GM18511 (cell line): ENCODE data around the gene BRAT1.

ENCODE experiments used
- ATAC-seq: cut with Tn5 transposase; IDR thresholded peaks from one replicate; pipeline ENCODE4 v1.9.1; 2021; ENCODE audit warnings: mild to moderate bottlenecking, moderate library complexity; ENCODE audit not compliant: unreplicated experiment

The BRAT1 gene

DNA sequence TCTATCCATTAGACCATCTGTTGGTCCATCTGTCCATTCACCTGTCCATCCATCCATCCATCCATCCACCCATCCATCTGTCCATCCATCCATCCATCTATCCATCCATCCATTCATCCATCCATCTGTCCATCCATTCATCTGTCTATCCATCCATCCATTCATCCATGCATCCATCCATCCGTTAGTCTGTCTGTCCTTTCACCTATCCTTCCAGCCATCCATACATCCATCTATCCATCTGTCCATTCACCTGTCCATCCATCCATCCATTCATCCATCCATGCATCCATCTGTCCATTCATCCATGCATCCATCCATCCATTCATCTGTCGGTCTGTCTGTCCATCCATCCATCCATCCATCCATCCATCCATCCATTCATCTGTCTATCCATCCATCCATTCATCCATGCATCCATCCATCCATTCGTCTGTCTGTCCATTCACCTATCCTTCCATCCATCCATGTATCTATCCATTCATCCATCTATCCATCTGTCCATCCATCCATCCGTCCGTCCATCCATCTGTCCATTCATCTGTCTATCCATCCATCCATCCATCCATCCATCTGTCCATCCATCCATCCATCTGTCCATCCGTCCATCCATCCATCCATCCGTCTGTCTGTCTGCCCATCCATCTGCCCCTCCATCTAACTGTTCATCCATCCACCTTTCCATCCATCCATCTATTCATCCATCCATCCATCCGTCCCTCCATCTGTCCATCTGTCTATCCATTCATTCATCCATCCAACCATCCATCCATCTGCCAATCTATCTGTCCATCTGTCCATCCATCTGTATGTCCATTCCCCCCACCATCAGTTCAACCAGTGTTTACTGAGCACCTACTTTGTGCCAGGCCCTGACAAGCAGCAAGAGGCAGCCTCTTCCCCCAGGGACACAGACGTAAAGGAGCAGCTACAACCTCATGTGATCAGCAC, 40.6 kb downstream of the BRAT1 start:
- ATAC-seq = no peak

DNA sequence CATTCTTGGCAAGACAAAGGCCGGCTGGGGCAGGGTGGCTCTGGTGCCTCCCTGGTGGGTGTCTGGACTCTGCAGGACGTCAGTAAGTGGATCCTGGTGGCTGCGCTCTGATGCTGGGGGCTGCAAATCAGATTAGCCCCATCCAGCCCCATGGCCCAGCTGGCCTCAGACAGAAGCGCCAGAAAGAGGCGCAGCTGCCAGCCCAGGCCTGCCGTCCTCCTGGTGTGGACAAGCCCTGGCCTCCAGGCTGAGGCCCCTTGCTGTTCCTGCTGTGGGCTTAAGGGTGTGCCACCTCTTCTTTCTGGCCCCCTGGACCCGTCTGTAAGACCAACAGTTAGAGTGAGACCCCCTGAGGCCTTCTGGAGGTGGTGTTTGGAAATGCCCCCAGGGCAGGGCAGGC, 41.6 kb downstream of the BRAT1 start:
- ATAC-seq = no peak

DNA sequence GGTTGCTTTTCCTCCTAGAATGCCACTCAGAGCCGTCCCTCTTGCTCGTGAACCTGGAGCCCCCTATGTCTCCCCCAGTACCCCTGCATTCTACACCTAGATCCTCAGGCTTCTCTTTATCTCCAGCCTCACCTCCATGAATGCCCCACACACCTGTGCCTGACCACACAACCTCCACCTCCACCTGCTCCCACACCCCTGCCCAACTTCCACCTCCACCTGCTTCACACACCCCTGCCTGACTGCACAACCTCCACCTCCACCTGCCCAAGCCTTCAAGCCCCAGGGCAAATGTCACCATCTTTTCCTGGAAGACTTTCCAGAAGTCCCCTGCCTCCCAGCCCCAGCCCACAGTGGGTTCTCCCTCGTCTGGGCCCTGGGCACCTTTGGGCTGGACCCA, 42.6 kb downstream of the BRAT1 start:
- no peak for ATAC-seq

DNA sequence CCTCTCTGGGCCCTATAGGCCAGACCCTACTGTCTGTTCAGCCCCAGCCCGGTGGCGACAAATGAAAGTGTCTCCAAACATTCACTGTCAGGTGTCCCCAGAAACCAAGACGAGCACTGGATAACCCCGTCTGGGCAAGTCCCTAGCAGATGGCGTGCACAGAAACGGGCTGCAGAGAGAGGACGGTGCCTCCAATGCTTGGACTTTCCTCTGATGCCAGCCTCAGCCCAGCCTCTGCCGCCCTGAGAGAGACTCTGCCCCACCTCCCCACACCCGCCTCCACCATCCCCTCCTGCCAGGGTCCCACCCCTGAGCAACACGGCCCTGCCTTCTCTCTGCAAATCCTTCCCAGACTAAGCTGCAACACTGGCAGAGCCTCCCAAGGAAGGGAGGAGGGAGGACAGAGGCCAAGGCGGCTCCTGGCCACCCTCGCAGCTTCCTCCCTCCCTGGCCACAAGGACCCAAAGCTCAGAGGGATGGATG, 43.1 kb downstream of the BRAT1 start:
- ATAC-seq = no peak

DNA sequence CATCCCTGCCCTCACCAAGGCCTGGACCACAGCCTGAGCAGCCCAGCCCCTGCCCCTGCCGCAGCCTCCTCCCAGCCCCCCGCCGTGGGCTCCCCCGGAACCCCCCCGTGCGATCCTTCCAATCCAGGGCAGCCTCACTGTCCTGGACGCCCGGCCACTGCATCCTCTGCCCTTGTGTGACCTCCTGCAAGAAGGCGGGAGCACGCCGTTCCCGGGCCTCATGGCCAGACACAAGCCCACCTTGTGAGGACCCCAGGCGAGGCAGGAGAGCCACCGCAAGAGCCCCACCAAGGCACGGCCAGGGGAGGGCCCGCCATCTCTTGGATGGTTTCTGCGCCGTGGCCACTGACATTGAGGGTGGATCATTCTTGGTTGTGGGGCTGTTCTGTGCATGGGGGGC, 43.6 kb downstream of the BRAT1 start:
- no peak for ATAC-seq

DNA sequence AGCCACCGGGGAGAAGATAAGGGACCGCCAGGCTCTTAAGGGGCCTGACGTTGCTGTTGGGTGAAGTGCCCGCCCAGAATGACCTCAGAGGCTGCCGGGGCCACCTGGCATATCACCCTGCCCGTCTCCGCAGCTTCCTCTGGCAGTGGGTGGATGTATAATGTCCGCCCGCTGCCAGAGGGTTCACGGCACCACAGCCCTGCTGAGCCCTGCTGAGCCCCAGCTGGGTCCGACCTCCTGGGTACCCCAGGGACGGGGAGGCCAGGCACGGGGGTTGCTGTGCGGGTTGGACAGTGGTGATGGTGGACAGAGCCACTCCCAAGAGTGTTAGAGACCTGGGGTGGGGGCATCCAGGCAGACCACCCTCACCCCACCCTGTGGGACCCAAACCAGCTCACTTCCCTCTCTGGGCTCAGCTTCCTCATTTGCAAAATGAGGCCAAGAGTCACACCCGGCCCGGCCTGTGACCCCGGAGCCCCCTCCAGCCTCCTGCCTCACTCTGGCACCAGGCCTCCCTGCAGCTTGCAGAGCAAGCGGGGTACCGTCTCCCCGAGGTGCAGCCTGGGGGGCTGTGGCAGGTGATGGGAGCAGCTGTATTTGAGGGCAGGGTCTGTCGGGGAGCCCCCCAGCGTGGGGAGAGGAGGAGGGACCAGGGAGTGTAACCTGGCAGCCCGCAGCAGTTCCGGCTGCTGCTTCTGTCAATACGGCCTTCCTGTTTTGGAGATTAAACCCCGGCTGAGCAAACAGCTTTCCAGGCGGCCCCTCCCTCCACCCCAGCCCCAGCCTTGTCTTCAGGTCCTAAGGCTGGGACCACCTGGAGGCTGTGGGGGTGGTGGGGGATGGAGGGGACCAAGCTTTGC, 44.2 kb downstream of the BRAT1 start:
- ATAC-seq = peak; percentile 49

DNA sequence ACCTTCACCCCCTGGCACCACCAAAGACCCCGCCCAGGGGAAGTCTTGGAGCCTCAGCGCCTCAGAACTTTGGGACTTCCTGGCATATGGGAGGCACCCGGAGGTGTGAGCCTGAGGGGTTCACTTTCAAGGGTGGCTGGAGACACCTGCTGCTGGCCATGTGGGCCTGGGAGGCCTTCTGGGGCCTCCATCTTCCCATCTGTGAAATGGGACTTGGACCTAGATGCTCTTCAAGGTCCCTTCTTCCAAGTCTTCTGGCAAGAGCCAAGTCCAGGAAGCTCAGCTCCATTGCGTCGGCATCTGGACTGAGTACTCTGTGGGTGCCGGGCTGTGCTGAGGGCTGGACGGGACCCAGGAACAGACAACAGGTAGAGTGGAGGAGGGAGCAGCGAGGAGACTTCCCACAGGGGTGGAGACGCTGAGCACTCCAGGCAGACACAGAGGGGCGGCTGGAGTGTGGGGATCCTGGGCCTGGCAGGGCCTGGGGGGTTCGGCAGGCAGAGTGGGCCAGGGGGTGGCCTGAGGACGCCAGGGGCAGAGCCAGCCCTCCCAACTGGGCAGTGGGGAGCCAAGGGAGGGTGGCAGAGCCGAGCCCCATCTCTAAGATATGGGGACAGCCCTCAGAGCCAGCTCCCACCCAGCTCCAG, 45.1 kb downstream of the BRAT1 start:
- no peak for ATAC-seq

DNA sequence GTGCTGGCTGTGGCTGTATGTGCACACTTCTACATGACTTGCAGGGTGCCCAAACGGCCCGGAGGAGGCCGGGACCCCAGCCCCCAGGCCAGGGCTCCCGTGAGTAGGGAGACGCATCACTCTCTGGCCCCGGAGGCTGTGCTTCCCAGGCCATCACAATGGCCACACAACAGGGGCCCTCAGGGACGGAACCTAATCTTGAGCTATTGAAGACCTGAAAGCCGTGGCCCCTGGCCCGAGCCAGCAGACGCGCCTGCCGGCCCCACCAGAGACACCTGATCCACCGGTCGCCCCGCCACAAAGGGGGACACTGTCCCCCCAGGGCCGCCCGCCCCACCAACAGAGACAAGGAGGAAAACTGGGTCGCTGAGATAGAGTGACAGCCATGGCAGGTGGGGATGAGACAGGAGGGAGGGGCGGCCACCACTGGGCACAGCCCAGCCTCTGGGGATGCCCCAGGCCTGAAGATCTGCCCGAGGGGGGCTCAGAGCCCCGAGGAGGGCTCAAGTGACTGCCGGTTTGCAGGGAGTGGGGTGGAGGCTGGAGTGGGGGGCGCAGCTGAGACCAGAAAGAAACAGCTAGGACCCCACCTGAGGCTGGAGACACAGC, 45.9 kb downstream of the BRAT1 start:
- no peak for ATAC-seq

DNA sequence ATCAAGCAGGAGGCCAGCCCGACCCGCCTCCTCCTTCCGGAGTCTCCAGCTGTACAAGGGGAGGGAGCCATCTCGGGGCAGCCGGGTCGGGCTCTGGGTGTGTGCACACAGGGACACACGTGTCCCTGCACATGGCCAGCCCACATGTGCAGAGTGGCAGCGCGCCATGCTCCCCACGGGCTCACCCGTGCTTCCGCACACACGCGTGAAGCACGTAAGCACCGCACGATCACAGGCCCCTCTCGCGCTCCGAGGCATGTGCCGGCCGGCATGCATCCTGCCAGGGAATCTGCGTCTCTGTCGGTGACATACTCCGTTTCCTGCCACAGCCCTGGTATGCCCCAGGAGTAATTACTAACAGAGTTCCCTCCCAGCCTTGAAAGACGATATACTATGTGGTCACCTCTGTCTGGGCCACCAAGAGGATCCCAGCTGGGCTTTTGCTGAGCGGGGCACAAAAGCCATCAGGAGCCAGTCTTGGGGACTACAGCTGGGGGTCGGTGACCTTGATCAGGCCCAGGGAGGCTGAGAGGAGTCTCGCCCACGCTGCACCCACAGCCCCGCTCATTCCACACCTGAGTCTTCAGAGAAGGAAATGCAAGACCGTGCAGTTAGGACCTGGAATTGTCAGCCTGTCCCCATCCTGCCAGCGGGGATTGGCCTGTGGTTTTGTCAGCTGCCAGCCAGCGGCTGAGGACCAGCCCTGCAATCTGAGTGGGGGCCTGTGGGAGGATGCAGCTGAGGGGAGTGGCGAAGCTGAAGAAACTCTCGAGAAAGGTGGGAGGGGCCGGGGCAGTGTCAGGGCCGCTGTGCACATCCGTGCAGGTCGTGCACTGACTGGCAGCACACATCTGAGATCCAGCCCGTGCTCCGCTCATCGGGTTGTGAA, 46.8 kb downstream of the BRAT1 start:
- no peak for ATAC-seq

DNA sequence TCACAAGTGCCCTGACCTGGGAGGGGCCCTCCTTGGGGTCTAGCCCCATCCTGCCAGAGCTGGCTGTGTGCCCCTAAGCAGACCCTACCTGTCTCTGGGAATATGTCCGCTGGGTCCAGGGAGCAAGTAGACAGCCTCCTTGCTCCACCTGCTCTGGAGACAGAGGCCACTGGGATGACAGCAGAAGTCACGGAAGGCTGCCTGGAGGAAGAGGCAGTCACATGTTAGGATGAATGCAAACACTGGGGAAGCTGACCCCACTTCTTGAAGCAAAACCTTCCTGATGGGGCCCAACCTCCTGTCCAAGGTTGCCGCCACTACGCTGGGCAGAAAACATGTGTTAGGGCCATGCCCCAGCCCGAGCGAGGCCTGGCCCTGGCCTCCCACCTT, 47.4 kb downstream of the BRAT1 start:
- ATAC-seq = no peak

DNA sequence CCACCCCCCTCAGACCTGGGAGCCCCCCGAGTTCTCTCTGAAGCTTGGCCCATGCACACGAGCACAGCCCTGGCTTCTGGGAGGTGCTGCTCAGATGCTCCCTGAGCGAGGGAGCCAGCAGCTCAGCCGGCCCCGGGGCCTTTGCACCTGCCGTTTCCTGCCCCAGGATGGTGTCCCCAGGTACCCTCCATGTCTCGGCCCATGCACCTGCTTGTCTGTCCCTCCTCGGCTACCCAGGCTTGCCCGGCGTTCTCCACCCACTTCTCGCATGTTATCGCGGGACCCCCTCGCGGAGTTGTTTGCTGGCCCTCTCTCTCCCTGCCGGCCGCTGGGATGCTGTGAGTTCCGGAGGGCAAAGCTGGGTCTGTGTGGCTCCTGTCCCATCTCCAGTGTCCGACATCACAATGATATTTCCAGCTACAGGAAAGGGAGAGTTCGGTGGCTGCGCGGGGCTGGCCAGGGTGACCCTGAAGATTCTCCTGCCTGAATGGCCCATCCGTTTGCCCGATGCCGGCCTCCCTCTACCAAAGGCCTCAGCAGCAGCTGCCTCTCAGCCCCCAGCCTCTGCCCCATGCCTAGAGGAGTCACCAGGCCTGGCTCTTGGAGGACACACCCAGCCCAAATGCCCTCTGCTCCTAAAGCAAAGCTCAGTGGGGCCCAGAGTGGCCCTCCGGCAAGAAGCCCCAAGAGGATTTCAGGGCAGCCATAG, 48.0 kb downstream of the BRAT1 start:
- ATAC-seq = no peak

DNA sequence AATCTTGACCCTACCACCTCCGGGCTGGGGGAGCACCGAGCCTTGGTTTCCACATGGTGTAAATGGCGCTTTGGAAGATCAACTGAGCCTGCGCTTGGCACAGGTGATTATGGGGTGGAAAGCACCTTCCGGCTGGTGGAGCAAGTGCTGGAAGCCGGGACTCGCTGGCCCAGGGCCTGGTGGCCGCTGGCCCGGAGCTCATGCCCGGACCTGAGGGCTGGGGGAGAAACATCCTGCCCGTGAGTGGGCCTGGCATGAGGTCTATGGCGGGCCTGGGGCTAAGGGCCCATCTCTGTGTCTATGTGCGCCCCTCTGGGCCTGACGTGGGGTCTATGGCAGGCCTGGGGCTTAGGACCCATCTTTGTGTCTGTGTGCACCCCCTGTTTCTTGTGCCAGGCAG, 49.9 kb downstream of the BRAT1 start:
- no peak for ATAC-seq

DNA sequence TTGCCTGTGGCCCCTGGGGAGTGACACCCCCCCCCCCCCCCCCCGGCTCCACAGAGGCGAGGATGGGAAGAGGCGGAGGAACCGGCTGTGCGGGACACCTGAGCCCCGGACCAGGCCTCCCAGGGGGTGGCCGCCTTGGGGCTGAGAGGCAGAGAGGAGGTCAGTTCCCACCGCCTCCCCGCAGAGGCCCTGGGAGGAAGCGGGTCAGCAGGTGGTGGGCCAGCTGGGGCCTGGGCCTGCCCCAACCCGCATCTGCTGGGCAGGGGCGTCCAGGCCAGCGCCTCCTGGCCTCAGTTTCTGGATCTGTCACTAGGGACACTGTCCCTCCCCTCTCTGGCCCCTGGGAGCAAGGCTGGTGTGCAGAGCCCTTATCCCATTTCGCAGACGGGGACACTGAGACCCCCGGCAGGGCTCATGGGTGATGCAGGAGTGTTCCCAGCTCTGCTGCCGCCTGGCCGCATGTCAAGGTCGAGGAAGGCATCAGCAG, 50.4 kb downstream of the BRAT1 start:
- no peak for ATAC-seq

DNA sequence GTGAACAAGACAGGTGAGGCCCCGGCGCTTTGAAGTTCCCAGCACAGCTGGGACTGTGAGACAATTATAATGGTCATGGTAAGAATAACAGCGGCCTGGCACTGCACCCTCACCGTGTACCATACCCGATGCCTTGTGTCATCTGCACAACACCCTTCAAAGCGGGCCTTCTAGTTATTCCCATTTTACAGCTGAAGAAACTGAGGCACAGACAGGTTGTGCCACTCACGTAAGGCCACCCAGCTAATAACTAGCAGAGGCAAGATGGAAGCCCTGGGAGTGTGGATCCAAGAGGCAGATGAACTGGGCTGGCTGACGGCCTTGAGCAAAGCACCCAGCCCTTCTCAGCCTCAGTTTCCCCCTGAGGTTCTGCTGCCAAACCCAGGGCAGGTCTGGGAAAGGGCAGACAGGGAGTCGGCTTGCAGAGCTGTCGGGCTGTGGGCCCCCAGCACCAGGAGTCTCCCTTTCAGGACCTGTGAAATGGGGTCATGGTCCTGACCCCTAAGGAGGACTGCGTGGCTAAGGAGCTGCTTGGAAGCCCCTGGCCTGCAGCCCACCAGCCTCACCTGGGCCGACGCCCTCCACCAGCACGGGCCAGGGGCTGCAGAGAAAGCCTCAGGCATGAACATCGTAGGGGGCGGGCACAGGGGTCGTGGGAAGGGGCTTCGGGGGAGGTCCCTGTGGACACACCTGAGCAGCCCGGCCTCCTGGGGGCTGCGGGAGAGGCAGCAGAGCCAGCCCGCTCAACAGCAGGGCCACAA, 51.0 kb downstream of the BRAT1 start:
- no peak for ATAC-seq

DNA sequence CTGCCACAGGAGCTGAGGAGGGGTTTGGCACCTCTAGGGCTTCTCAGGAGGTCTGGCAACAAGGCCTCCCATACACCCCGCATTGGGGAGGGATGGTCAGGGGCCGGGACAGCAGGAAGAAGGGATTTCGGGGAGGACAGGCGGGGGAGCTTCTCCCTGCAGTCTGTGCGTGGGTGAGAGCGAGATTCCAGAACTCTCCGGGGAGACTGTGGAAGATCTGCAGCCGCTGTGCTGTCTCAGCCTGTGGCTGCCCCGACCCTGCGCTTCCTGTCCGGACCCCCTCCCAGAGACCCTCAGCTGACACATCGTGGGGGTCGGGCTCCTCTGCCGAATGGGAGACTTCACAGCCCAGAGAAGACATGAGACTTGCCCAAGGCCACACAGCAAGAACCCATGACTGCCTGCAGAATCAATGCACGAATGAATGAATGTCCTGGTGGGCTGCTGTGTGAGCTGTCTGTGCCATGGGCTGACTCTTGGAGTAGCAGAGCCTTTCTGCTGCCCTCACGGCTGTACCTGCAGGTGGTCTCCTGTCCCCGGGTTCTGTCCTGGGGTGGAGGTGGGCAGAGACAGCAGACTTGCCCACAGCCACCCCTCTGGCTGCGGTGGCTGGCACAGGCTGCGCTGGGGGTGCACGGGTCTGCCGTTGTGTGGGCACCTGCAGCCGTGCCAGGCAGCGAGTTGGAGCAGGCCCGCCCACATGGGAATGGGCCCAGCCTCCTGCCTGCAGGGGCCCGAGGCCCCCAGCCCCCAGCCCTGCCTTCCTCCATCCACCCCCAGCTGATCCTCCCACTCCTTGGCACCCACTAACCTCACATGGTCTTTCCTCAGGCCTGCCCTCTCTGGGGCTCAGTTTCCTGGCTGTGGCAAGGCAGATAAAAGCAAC, 52.0 kb downstream of the BRAT1 start:
- no peak for ATAC-seq

DNA sequence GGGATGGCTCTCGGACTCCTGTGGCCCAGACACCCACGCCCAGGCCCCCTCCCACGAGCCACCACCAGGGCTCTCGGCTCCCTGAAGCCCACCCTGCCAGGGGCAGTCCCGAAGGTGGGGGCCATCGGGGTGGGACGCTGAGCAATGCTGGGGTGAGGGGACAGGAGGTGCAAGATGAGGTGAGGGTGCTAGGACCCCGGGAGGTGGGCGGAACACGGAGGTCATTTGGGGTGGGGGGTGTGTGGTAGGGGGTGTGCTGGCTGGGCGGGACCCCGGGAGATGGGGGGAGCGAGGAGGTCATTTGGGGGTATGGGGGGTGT, 52.7 kb downstream of the BRAT1 start:
- no peak for ATAC-seq

DNA sequence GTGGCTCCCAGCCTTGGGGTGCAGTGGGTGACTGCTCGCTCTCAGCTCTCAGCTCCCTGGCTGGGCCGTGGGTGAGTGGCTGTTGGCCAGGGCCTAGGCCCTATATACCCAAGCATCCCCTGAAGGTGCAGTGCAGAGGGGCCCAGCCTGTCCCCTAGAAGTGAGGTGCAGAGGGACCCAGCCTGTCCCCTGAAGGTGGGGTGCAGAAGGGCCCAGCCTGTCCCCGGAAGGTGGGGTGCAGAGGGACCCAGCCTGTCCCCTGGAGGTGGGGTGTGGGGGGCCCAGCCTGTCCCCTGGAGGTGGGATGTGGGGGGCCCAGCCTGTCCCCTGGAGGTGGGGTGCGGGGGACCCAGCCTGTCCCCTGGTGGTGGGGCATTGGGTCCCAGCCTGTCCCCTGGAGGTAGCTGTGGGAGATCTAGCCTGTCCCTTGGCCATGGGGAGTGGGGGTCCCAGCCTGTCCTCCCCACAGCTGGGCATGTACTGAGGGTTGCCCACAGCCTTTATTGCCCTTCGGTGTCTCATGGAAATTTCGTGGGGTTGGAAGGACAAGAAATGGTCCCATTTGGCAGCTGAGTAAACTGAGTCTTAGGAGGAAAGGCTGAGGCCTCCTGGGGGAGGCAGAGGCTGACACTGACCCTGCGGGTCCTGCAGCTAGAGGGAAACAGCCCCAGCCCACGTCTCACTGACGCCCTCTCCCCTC, 53.2 kb downstream of the BRAT1 start:
- ATAC-seq = no peak
